CD4-positive, alpha-beta T cell treated with Interleukin-17A for 4 hours (primary cell): ENCODE data around the gene GPR132.
A peak's percentile ranks its signal among the peaks of the same experiment; 100 is the strongest.
"Not testable (repeated sequence)": the region's sequence is repeated elsewhere in the genome, so short reads cannot be mapped to it uniquely, and the experiment has no call there.

Experiments used
- DNase-seq: peaks from one replicate; pipeline ENCODE4 v3.0.0-alpha.2; 2020; ENCODE audit warnings: mixed read lengths

GPR132 gene

GRCh38 chr14:105034315-105035039 lies 30.8 kb downstream of the GPR132 start:
- DNase-seq: no peak

GRCh38 chr14:105033412-105033900 lies 31.8 kb downstream of the GPR132 start:
- peak; percentile 44 for DNase-seq

GRCh38 chr14:105032451-105032901 lies 32.8 kb downstream of the GPR132 start:
- DNase-seq: not testable (repeated sequence)

- DNase-seq: no peak
These were observed 34.3 kb downstream of the GPR132 start for GRCh38 chr14:105030836-105031396.

- DNase-seq: no peak
These were observed 35.0 kb downstream of the GPR132 start for GRCh38 chr14:105030194-105030593.

- DNase-seq: no peak
These were observed 35.8 kb downstream of the GPR132 start for GRCh38 chr14:105029402-105029801.

- DNase-seq: no peak
These were observed 36.8 kb downstream of the GPR132 start for GRCh38 chr14:105028251-105028927.

GRCh38 chr14:105027718-105028117 lies 37.5 kb downstream of the GPR132 start:
- not testable (repeated sequence) for DNase-seq

GRCh38 chr14:105026802-105027563 lies 38.2 kb downstream of the GPR132 start:
- DNase-seq: no peak

GRCh38 chr14:105026033-105026785 lies 39.0 kb downstream of the GPR132 start:
- no peak for DNase-seq

- no peak for DNase-seq
These were observed 39.8 kb downstream of the GPR132 start for GRCh38 chr14:105025429-105025828.

- DNase-seq: no peak
These were observed 41.3 kb downstream of the GPR132 start for GRCh38 chr14:105023791-105024480.

- DNase-seq: no peak
These were observed 42.1 kb downstream of the GPR132 start for GRCh38 chr14:105023144-105023543.

GRCh38 chr14:105022276-105022670 lies 43.0 kb downstream of the GPR132 start:
- no peak for DNase-seq

- peak; percentile 53 for DNase-seq
These were observed 43.5 kb downstream of the GPR132 start for GRCh38 chr14:105021656-105022275.

- DNase-seq: peak; percentile 99
These were observed 44.2 kb downstream of the GPR132 start, which contains the start of gene CDCA4 for GRCh38 chr14:105020815-105021655. CDCA4 (minus strand) TSS chr14:105021083; CDS start chr14:105011929, 9,154 bp downstream.

GRCh38 chr14:105019861-105020814 lies 45.1 kb downstream of the GPR132 start:
- DNase-seq: peak; percentile 64

GRCh38 chr14:105018414-105018813 lies 46.8 kb downstream of the GPR132 start:
- no peak for DNase-seq

GRCh38 chr14:105015905-105016304 lies 49.3 kb downstream of the GPR132 start:
- no peak for DNase-seq
